IMR-90 (cell line): ENCODE results near the gene MOB3B. TPM values are rescaled to one million over a fixed set of nuclear protein-coding genes. Genes with fewer than 3 reads are reported as not detected.

Experiments
- ATAC-seq: fragments of 200-7000 bp; cut with Tn5 transposase; 2 replicates; pipeline ENCODE4 v1.9.1; 2020; ENCODE audit warnings: low read depth, mild to moderate bottlenecking, moderate library complexity
- BruUV-seq: library from RNA; stranded (reverse); fragments of 400-500 nt; replicated peaks from 2 replicates; lab custom pipeline; 2021; lab: Mats Ljungman, UMichigan
- CTCF ChIA-PET: fragments of 300-600 bp; formaldehyde crosslinking; extraction: SDS; loops from one replicate; lab custom pipeline; 2021; ENCODE audit warnings: antibody characterized with exemption; lab: Yijun Ruan, JAX
- POLR2A ChIA-PET: fragments of 300-600 bp; sonication (Branson Sonifier 250); formaldehyde crosslinking; loops from one replicate; lab custom pipeline; 2022; ENCODE audit warnings: antibody characterized with exemption; ENCODE audit not compliant: unreplicated experiment; lab: Charles Lee
- DNase-seq: peaks from one replicate; pipeline ENCODE4 v3.0.0; 2013
- H2AFZ ChIP-seq: replicated peaks from 2 replicates; pipeline ENCODE3; 2013; ENCODE audit warnings: low read length, mild to moderate bottlenecking; ENCODE audit not compliant: poor library complexity
- H2AK5ac ChIP-seq: 2 replicates; pipeline ENCODE4 v1.6.1; 2013; ENCODE audit warnings: low read depth, low read length, inconsistent platforms
- H2AK9ac ChIP-seq: replicated peaks from 2 replicates; pipeline ENCODE3; 2013; ENCODE audit warnings: mild to moderate bottlenecking, low read depth, low read length, moderate library complexity; ENCODE audit not compliant: poor library complexity
- H2BK120ac ChIP-seq: 2 replicates; pipeline ENCODE4 v1.6.1; 2013; ENCODE audit warnings: low read depth, low read length, inconsistent platforms
- H2BK15ac ChIP-seq: 3 replicates; pipeline ENCODE4 v1.6.1; 2013; ENCODE audit warnings: low read depth, low read length, inconsistent platforms
- H2BK20ac ChIP-seq: 2 replicates; pipeline ENCODE4 v1.6.1; 2013; ENCODE audit warnings: low read depth, mild to moderate bottlenecking, inconsistent platforms, low read length, moderate library complexity
- H2BK5ac ChIP-seq: 2 replicates; pipeline ENCODE4 v1.6.1; 2013; ENCODE audit warnings: mild to moderate bottlenecking, low read depth, low read length, inconsistent platforms; ENCODE audit not compliant: poor library complexity, severe bottlenecking
- H3K14ac ChIP-seq: replicated peaks from 2 replicates; pipeline ENCODE4 v1.6.1; 2013; ENCODE audit warnings: low read depth, low read length, inconsistent platforms
- H3K18ac ChIP-seq: 2 replicates; pipeline ENCODE4 v1.6.1; 2013; ENCODE audit warnings: low read depth, low read length, control low read depth
- H3K23ac ChIP-seq: 2 replicates; pipeline ENCODE4 v1.6.1; 2013; ENCODE audit warnings: low read depth, low read length, inconsistent platforms
- H3K27ac ChIP-seq: 2 replicates; pipeline ENCODE4 v1.5.1; 2013; ENCODE audit warnings: mild to moderate bottlenecking, control low read depth, low read length; ENCODE audit not compliant: insufficient read depth
- H3K27me3 ChIP-seq: 2 replicates; pipeline ENCODE4 v1.6.1; 2013; ENCODE audit warnings: low read length; ENCODE audit not compliant: control insufficient read depth, insufficient read depth
- H3K36me3 ChIP-seq: 2 replicates; pipeline ENCODE4 v1.6.1; 2013; ENCODE audit warnings: low read length, mixed read lengths; ENCODE audit not compliant: control insufficient read depth, insufficient read depth
- H3K4ac ChIP-seq: 2 replicates; pipeline ENCODE4 v1.6.1; 2013; ENCODE audit warnings: low read depth, low read length, inconsistent platforms
- H3K4me1 ChIP-seq: 2 replicates; pipeline ENCODE4 v1.6.1; 2013; ENCODE audit warnings: low read length, mixed read lengths; ENCODE audit not compliant: control insufficient read depth, insufficient read depth
- H3K4me2 ChIP-seq: 2 replicates; pipeline ENCODE4 v1.6.1; 2013; ENCODE audit warnings: low read depth, mild to moderate bottlenecking, control low read depth, low read length, moderate library complexity
- H3K4me3 ChIP-seq: 2 replicates; pipeline ENCODE4 v1.5.1; 2013; ENCODE audit warnings: low read depth, mild to moderate bottlenecking, control low read depth, low read length, moderate library complexity; ENCODE audit not compliant: insufficient read depth
- H3K56ac ChIP-seq: 2 replicates; pipeline ENCODE4 v1.6.1; 2013; ENCODE audit warnings: low read length, inconsistent platforms; ENCODE audit not compliant: insufficient read depth; ENCODE audit errors: extremely low read depth
- H3K79me1 ChIP-seq, 2 experiments: 2 replicates each; pipeline ENCODE4 v1.6.1; 2013; ENCODE audit warnings: low read length in 2 of 2, inconsistent platforms in 1 of 2, low read depth in 1 of 2
- H3K9ac ChIP-seq: 2 replicates; pipeline ENCODE4 v1.6.1; 2013; ENCODE audit warnings: low read depth, low read length, control low read depth
- H3K9me1 ChIP-seq: 2 replicates; pipeline ENCODE4 v1.6.1; 2013; ENCODE audit warnings: low read length, inconsistent platforms; ENCODE audit not compliant: insufficient read depth
- H3K9me3 ChIP-seq: 2 replicates; pipeline ENCODE4 v1.6.1; 2013; ENCODE audit warnings: low read length; ENCODE audit not compliant: control insufficient read depth, insufficient read depth
- H4K20me1 ChIP-seq: 2 replicates; pipeline ENCODE4 v1.6.1; 2013; ENCODE audit warnings: low read length, inconsistent platforms; ENCODE audit not compliant: insufficient read depth
- H4K5ac ChIP-seq: 2 replicates; pipeline ENCODE4 v1.6.1; 2013; ENCODE audit warnings: mild to moderate bottlenecking, low read depth, low read length, control low read depth
- H4K8ac ChIP-seq, 2 experiments: 2 replicates each; pipeline ENCODE4 v1.6.1; 2013; ENCODE audit warnings: low read depth in 2 of 2, low read length in 2 of 2, control low read depth in 1 of 2, inconsistent platforms in 1 of 2
- H4K91ac ChIP-seq: 2 replicates; pipeline ENCODE4 v1.6.1; 2013; ENCODE audit warnings: low read depth, low read length, inconsistent platforms; ENCODE audit not compliant: insufficient read depth
- BHLHE40 ChIP-seq: fragments of 150-350 bp; IDR thresholded peaks from 2 replicates; pipeline ENCODE4 v1.6.1; 2016; ENCODE audit warnings: mild to moderate bottlenecking, low read depth, low read length
- FOS ChIP-seq: fragments of 150-350 bp; IDR thresholded peaks from 2 replicates; pipeline ENCODE4 v1.6.1; 2016; ENCODE audit warnings: low read depth, low read length
- MAFK ChIP-seq: IDR thresholded peaks from 2 replicates; pipeline ENCODE4 v1.6.1; 2012; ENCODE audit warnings: low read depth, low read length, improper control_type of control experiment
- MAZ ChIP-seq: IDR thresholded peaks from 2 replicates; pipeline ENCODE4 v1.6.1; 2012; ENCODE audit warnings: low read depth, mild to moderate bottlenecking, low read length, improper control_type of control experiment, moderate library complexity, borderline replicate concordance
- MXI1 ChIP-seq: IDR thresholded peaks from 2 replicates; pipeline ENCODE4 v1.6.1; 2012; ENCODE audit warnings: low read depth, mild to moderate bottlenecking, low read length, moderate library complexity, borderline replicate concordance
- NFE2L2 ChIP-seq: fragments of 150-350 bp; IDR thresholded peaks from 2 replicates; pipeline ENCODE4 v1.6.1; 2016; ENCODE audit warnings: low read depth, mild to moderate bottlenecking, low read length
- POLR2A ChIP-seq: IDR thresholded peaks from 2 replicates; pipeline ENCODE4 v1.6.1; 2012; ENCODE audit warnings: mild to moderate bottlenecking, low read depth, low read length
- RAD21 ChIP-seq: IDR thresholded peaks from 2 replicates; pipeline ENCODE4 v1.6.1; 2012; ENCODE audit warnings: low read length, improper control_type of control experiment
- WGBS, 2 experiments: methylation state at CpG; one replicate each; pipeline versions ENCODE4 v1.1.5 to v1.1.7; 2013; ENCODE audit warnings: missing lambda C conversion rate in 2 of 2; ENCODE audit not compliant: insufficient read length in 1 of 2; ENCODE audit errors: extremely low coverage in 2 of 2; 5-methylcytosine and 5-hydroxymethylcytosine counted together
- dilution Hi-C: fragments of 300-500 bp; cut with HindIII; formaldehyde crosslinking; loops from one replicate; pipeline ENCODE4 v1.14.3; 2018; ENCODE audit warnings: low sequenced_read_pairs; ENCODE audit not compliant: unreplicated experiment
- in situ Hi-C: fragments of 300-500 bp; cut with MboI; formaldehyde crosslinking; loops from 3 replicates; pipeline ENCODE4 v1.14.3; 2019; ENCODE audit warnings: low sequenced_read_pairs, inconsistent platforms, mixed read lengths
- intact Hi-C: fragments of 100-400 bp; cut with micrococcal nuclease; formaldehyde crosslinking; loops from 2 replicates; pipeline ENCODE4 v1.10.0; 2022
- polyA plus RNA-seq, 3 experiments: library from polyadenylated mRNA; depleted of rRNA; stranded (reverse); fragments of >200 nt; gene quantifications; 2 replicates each; pipeline ENCODE4 v1.2.3, GENCODE V29; 2012; ENCODE audit warnings: low replicate concordance in 1 of 3
- total RNA-seq: library from RNA; depleted of rRNA; stranded (reverse); fragments of >200 nt; gene quantifications from 2 replicates; pipeline ENCODE4 v1.2.3, GENCODE V29; 2012
- TF ChIP-seq, protein P1 (sequence below): conservative IDR thresholded peaks from 2 replicates; pipeline ENCODE4 v1.5.1; 2012; ENCODE audit warnings: mild to moderate bottlenecking, low read depth, low read length, improper control_type of control experiment
- TF ChIP-seq, protein P2 (sequence below): fragments of 150-350 bp; IDR thresholded peaks from 2 replicates; pipeline ENCODE4 v1.6.1; 2016; ENCODE audit warnings: low read depth, mild to moderate bottlenecking, low read length, moderate library complexity, borderline replicate concordance

MOB3B gene
- total and polyA plus RNA-seq, 2 of the 4 experiments (the other 2 are of a cell fraction) = under 0.01 to 0.02 TPM

DNA sequence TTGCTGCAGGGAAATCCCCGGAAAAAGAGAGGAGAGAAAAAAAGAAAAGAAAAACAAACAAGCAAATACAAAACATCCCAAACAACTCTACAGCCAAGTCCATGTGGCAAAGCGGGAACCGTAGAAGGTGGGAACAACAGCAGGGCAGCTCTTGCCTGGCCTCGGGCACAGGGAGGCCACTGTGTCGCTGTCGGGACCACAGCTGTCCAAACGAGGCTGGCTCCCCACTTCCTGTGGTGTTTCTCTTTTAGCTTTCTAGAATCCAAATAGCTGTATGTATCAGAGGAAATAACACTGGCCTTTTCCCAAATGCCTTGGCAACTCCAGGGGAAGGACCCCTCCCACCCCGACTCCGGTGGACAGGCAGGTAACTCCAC lies 191.1 kb downstream of the MOB3B start:
- no CpG with 5 or more reads among the region's 9 CpGs for WGBS, 2 experiments
- Histone ChIP-seq H2BK15ac (no peak overlapping the region), H3K9me3 (no peaks in the 10 kb centered on the region), H3K56ac (no peak overlapping the region), H4K5ac (no peak overlapping the region), H3K4me3 (no peak overlapping the region), H3K9me1 (no peaks in the 10 kb centered on the region; the same call in 1 of the 2 replicates), H2BK20ac (no peak overlapping the region), H2BK120ac (no peak overlapping the region), H4K91ac (no peak overlapping the region), H3K4me1 (no peaks in the 10 kb centered on the region; the same call in 1 of the 2 replicates), H2AK5ac (no peak overlapping the region), H2AK9ac (no peak overlapping the region), H3K36me3 (no peaks in the 10 kb centered on the region), H3K23ac (no peak overlapping the region), H3K9ac (no peak overlapping the region), H2BK5ac (no peak overlapping the region), H4K8ac (no peak overlapping the region), H2AFZ (no peak overlapping the region), H3K27me3 (peaks cover 37% of the 10 kb centered on the region), H3K18ac (no peak overlapping the region), H3K14ac (no peak overlapping the region), H3K4ac (no peak overlapping the region), H3K4me2 (no peak overlapping the region; the same call in 1 of the 2 replicates), H3K27ac (no peak overlapping the region), H4K20me1 (no peaks in the 10 kb centered on the region), H3K79me1 (no peaks in the 10 kb centered on the region)
- in situ Hi-C loops (no loop called here), dilution Hi-C loops (no loop called here), intact Hi-C loops (no loop called here)
- no peak for DNase-seq
- no peak for TF ChIP-seq FOS
- TF ChIP-seq, protein P1, sequence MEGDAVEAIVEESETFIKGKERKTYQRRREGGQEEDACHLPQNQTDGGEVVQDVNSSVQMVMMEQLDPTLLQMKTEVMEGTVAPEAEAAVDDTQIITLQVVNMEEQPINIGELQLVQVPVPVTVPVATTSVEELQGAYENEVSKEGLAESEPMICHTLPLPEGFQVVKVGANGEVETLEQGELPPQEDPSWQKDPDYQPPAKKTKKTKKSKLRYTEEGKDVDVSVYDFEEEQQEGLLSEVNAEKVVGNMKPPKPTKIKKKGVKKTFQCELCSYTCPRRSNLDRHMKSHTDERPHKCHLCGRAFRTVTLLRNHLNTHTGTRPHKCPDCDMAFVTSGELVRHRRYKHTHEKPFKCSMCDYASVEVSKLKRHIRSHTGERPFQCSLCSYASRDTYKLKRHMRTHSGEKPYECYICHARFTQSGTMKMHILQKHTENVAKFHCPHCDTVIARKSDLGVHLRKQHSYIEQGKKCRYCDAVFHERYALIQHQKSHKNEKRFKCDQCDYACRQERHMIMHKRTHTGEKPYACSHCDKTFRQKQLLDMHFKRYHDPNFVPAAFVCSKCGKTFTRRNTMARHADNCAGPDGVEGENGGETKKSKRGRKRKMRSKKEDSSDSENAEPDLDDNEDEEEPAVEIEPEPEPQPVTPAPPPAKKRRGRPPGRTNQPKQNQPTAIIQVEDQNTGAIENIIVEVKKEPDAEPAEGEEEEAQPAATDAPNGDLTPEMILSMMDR = no peak
- TF ChIP-seq MAFK = no peak
- TF ChIP-seq, protein P2, sequence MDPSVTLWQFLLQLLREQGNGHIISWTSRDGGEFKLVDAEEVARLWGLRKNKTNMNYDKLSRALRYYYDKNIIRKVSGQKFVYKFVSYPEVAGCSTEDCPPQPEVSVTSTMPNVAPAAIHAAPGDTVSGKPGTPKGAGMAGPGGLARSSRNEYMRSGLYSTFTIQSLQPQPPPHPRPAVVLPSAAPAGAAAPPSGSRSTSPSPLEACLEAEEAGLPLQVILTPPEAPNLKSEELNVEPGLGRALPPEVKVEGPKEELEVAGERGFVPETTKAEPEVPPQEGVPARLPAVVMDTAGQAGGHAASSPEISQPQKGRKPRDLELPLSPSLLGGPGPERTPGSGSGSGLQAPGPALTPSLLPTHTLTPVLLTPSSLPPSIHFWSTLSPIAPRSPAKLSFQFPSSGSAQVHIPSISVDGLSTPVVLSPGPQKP = no peak
- TF ChIP-seq POLR2A = no peak
- no peak for TF ChIP-seq MXI1
- TF ChIP-seq RAD21 = no peak
- no peak for TF ChIP-seq NFE2L2
- no peak for TF ChIP-seq MAZ
- TF ChIP-seq BHLHE40 = no peak
- ChIA-PET CTCF (interaction anchor here (0.6 kb wide), 1 partner anchor 172 kb away, joined by 3 read pairs; no protein-coding TSS in a partner anchor), POLR2A (interaction anchor here (0.5 kb wide), 1 partner anchor 11 kb away, joined by 3 read pairs; no protein-coding TSS in a partner anchor)
- ATAC-seq = no peak
- BruUV-seq = no TSS peak
